HFFc6 (cell line): Measurements from ENCODE around the gene OPRL1. TPM values are rescaled to one million over a fixed set of nuclear protein-coding genes. Genes with fewer than 3 reads are reported as not detected.
A peak's percentile ranks its signal among the peaks of the same experiment; 100 is the strongest.
"Not testable (repeated sequence)": the region's sequence is repeated elsewhere in the genome, so short reads cannot be mapped to it uniquely, and the experiment has no call there.

Experiments used
- DNase-seq: peaks from one replicate; pipeline ENCODE4 v3.0.0-alpha.2; 2018
- H3K27ac Mint-ChIP-seq: 2 replicates; pipeline ENCODE4 v1.8.0; 2020; ENCODE audit warnings: mild to moderate bottlenecking, mixed read lengths
- H3K27me3 Mint-ChIP-seq: 2 replicates; pipeline ENCODE4 v1.8.0; 2021; ENCODE audit warnings: mild to moderate bottlenecking, moderate library complexity, mixed read lengths; ENCODE audit not compliant: insufficient read depth
- H3K36me3 Mint-ChIP-seq: 2 replicates; pipeline ENCODE4 v1.8.0; 2021; ENCODE audit warnings: low read depth, mixed read lengths
- H3K4me1 Mint-ChIP-seq: 2 replicates; pipeline ENCODE4 v1.8.0; 2020; ENCODE audit warnings: low read depth, mixed read lengths
- H3K4me3 Mint-ChIP-seq: 2 replicates; pipeline ENCODE4 v1.8.0; 2020; ENCODE audit warnings: mild to moderate bottlenecking, moderate library complexity, mixed read lengths
- H3K9me3 Mint-ChIP-seq: 2 replicates; pipeline ENCODE4 v1.8.0; 2020; ENCODE audit warnings: mild to moderate bottlenecking, mixed read lengths
- CTCF ChIP-seq: fragments of 200-600 bp; sonication (generic); IDR thresholded peaks from 2 replicates; pipeline ENCODE4 v1.5.0; 2021; ENCODE audit warnings: antibody characterized with exemption, mild to moderate bottlenecking
- total RNA-seq, 6 experiments: library from RNA; stranded (reverse); fragmentation: NEBNext Ultra II Directional; extraction: Animal tissue kit (Norgen Biotek cat#: 25700); gene quantifications; 2 replicates in 1 of 6; 3 replicates in 5 of 6; pipeline ENCODE4 v1.2.3, GENCODE V29; 2021

OPRL1 gene
- total RNA-seq, 6 experiments from 2014 or later = 0.27 to 1.00 (median 0.41) TPM

- Mint-ChIP-seq H3K4me1 (no peaks in the 10 kb centered on the region), H3K36me3 (no peaks in the 10 kb centered on the region), H3K9me3 (no peaks in the 10 kb centered on the region), H3K27ac (no peak overlapping the region), H3K27me3 (peaks cover 20% of the 10 kb centered on the region), H3K4me3 (no peak overlapping the region)
- TF ChIP-seq CTCF = no peak
- no peak for DNase-seq
These were observed 49.4 kb downstream of the OPRL1 start for GRCh38 chr20:64129146-64129782.

- no peak for DNase-seq
- H3K36me3 Mint-ChIP-seq = no peaks in the 10 kb centered on the region
- H3K27ac Mint-ChIP-seq = no peak overlapping the region
- H3K4me3 Mint-ChIP-seq = no peak overlapping the region
- no peak for TF ChIP-seq CTCF
- H3K27me3 Mint-ChIP-seq = peaks cover 13% of the 10 kb centered on the region
- H3K9me3 Mint-ChIP-seq = no peaks in the 10 kb centered on the region
- H3K4me1 Mint-ChIP-seq = no peaks in the 10 kb centered on the region
These were observed 50.4 kb downstream of the OPRL1 start for GRCh38 chr20:64130271-64130670.

GRCh38 chr20:64130876-64131275, 51.0 kb downstream of the OPRL1 start:
- peaks cover 15% of the 10 kb centered on the region for H3K27me3 Mint-ChIP-seq
- no peak for DNase-seq
- H3K9me3 Mint-ChIP-seq = no peaks in the 10 kb centered on the region
- H3K36me3 Mint-ChIP-seq = no peaks in the 10 kb centered on the region
- H3K27ac Mint-ChIP-seq = no peak overlapping the region
- H3K4me3 Mint-ChIP-seq = no peak overlapping the region
- no peaks in the 10 kb centered on the region for H3K4me1 Mint-ChIP-seq
- no peak for TF ChIP-seq CTCF

- Mint-ChIP-seq H3K27ac (no peak overlapping the region), H3K36me3 (no peaks in the 10 kb centered on the region), H3K4me3 (no peak overlapping the region), H3K27me3 (peaks cover 16% of the 10 kb centered on the region), H3K9me3 (no peaks in the 10 kb centered on the region), H3K4me1 (no peaks in the 10 kb centered on the region)
- DNase-seq = peak; percentile 11
- TF ChIP-seq CTCF = peak; percentile 60
These were observed 51.5 kb downstream of the OPRL1 start for GRCh38 chr20:64131406-64131805.

- DNase-seq = no peak
- H3K4me3 Mint-ChIP-seq = no peak overlapping the region
- H3K4me1 Mint-ChIP-seq = no peaks in the 10 kb centered on the region
- no peaks in the 10 kb centered on the region for H3K9me3 Mint-ChIP-seq
- H3K36me3 Mint-ChIP-seq = no peaks in the 10 kb centered on the region
- H3K27ac Mint-ChIP-seq = no peak overlapping the region
- H3K27me3 Mint-ChIP-seq = peaks cover 15% of the 10 kb centered on the region
- TF ChIP-seq CTCF = peak; percentile 40; the same call in 1 of the 2 replicates
These were observed 54.1 kb downstream of the OPRL1 start for GRCh38 chr20:64133951-64134407.

- DNase-seq, H3K27ac Mint-ChIP-seq, H3K4me3 Mint-ChIP-seq, H3K9me3 Mint-ChIP-seq, H3K4me1 Mint-ChIP-seq, H3K36me3 Mint-ChIP-seq: not testable (repeated sequence)
- peaks cover 16% of the 10 kb centered on the region for H3K27me3 Mint-ChIP-seq
These were observed 54.9 kb downstream of the OPRL1 start for GRCh38 chr20:64134744-64135143.
